GM12892 (cell line): ENCODE results near the gene BIRC3.

Experiments used
- DNase-seq: peaks from one replicate; pipeline ENCODE4 v3.0.0; 2011; ENCODE audit not compliant: insufficient read length
- FAIRE-seq: peaks from 2 replicates; lab custom pipeline; 2011; peaks lifted over from hg19 to GRCh38; lab: Jason Lieb, UNC
- POLR2A ChIP-seq: IDR thresholded peaks from 2 replicates; pipeline ENCODE4 v1.6.1; 2011; ENCODE audit warnings: low read depth, low read length, control low read depth
- POLR2AphosphoS5 ChIP-seq: IDR thresholded peaks from 2 replicates; pipeline ENCODE4 v1.6.1; 2011; ENCODE audit warnings: low read depth, low read length, control low read depth
- TAF1 ChIP-seq: IDR thresholded peaks from 2 replicates; pipeline ENCODE4 v1.6.1; 2011; ENCODE audit warnings: low read depth, mild to moderate bottlenecking, control low read depth, low read length, borderline replicate concordance

Gene BIRC3

DNA sequence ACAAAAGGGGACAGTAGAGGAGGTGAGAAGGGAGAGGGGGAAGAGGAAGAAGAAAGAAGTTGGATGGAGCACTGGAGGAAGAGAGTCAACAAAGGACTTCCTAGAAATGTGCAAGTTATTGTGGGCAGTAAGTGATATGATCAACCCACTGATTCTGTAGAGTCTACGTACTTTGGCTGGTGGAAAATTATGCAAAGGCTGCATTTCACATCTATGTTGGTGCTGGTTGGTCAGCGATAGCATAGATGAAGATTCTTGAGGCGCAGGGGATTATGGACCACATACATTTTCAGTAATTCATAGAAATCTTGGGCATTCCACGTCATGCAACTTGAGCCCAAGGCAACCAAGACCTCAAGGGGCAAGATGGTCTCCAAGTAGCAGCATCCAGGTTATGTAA, 12.6 kb upstream of the BIRC3 start:
- FAIRE-seq (no peak), DNase-seq (no peak)
- no peak for TF ChIP-seq POLR2A
- TF ChIP-seq TAF1, result no peak
- no peak for TF ChIP-seq POLR2AphosphoS5

DNA sequence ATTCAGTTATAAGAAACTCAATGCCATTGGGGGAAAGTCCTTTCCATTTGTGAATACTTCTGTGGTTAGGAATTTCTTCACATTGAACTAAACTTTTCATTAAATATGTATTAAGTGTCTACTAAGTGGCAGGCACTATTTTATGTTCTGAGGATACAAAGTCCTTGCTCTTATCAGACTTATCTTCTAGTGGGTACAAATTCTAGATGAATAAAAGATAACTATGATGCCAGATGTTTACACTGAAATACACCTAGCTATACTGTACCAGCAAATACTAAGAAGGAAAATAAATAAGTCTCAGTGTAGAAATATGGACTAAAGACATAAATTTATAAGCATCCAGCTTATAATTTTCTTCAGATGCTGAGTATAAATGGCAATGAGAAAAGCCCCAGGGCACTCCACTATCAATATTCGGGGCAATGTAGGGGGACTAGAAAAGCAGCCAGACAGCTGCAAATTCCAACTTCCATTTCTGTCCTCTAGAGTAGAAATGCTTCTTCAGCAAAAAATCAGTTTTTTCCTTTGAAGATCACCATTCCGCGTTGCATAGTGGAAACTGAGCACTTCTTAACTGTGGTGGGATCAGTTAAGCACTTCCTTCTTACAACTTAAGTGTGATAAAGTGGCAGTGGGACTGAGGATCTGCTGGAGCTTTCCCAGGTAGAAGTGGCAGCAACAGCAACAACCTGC, 11.8 kb upstream of the BIRC3 start:
- FAIRE-seq (no peak), DNase-seq (no peak)
- TF ChIP-seq TAF1 (no peak), POLR2AphosphoS5 (no peak), POLR2A (no peak)

DNA sequence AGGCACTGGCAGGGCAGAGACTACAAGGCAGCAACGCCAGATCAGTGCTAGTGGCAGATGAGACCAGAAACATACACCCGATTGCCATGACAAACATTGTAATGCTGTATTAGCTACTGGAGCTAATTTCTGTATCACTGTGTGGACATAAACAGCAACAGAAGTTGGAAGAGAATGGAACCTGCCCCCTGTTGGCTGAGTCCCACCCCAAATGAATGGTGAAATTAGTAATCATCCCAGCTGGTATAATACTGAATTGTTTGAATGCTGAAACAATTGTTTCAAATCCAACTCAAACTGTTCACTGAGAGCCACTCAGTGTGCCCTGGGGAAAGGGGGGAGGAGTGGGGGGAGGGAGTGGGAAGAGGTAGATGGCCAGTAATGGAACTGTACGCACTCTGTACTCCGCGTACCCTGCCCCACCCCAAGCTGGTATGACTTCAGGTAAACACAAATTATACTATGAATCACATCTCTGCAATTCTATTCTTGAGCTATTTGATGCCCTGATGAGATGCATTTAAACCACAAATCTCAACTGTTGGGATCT, 11.2 kb upstream of the BIRC3 start:
- no peak for DNase-seq
- FAIRE-seq, result peak; percentile 85
- TF ChIP-seq POLR2AphosphoS5 (no peak), POLR2A (no peak), TAF1 (no peak)

DNA sequence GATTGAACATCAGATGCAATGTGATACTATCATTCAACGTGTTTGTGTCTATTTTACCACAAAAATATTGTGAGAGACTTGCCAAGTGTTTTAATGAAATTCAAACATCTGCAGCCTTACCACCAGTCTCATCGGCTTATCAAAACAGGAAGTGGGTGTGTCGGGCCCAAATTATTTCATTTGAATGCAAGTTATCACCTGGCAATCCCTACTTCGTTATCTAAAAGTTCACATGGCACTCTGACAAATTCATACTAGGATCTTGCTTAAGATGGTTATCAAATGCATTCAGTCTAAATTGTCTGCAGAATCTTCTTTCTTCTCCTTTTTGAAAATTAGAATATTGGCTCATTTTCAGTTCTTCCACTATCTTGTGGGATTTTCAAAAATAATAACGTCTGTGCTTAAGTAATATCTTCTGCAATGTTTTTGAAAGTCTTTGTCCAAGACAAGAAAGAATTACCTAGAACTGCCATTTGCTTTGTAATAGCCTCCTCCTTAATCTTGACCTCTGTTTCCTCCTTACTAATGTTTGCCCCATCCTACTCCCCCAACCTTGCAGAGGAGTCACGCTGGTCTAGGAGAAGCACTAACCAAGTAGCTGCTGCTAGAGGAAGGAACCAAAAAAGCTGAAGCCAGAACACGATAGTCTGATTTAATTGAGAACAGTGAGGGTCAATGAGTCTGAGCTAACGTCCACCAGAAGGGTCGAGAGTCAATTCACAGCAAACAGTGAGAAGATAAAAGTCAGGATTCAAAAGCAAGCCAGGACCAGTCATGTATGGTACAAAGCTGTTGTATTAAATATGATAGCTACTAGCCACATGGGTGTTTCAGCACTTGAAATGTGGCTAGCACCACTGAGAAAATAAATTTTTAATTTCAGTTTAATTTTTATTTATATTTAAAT, 10.2 kb upstream of the BIRC3 start:
- DNase-seq (no peak), FAIRE-seq (peak; percentile 90)

DNA sequence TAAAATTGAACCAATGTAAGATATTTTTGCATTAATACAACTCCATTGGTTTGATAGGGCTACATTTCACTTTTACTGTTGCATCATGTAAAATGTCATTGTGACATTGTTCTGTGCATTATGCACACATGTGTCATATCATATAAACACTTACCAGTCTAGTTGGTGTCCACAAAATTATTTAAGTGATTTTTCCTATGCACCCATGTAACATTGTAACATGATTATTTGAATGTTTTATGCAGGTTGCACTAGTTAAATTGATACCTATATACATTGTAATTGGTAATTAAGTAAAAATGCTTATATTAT, 9.6 kb upstream of the BIRC3 start:
- TF ChIP-seq POLR2A (no peak), POLR2AphosphoS5 (no peak)
- no peak for DNase-seq
- FAIRE-seq, result no peak

More for the DNA sequence above, 10.2 kb upstream of the BIRC3 start:
- TF ChIP-seq POLR2AphosphoS5 (no peak), TAF1 (no peak), POLR2A (no peak)

DNA sequence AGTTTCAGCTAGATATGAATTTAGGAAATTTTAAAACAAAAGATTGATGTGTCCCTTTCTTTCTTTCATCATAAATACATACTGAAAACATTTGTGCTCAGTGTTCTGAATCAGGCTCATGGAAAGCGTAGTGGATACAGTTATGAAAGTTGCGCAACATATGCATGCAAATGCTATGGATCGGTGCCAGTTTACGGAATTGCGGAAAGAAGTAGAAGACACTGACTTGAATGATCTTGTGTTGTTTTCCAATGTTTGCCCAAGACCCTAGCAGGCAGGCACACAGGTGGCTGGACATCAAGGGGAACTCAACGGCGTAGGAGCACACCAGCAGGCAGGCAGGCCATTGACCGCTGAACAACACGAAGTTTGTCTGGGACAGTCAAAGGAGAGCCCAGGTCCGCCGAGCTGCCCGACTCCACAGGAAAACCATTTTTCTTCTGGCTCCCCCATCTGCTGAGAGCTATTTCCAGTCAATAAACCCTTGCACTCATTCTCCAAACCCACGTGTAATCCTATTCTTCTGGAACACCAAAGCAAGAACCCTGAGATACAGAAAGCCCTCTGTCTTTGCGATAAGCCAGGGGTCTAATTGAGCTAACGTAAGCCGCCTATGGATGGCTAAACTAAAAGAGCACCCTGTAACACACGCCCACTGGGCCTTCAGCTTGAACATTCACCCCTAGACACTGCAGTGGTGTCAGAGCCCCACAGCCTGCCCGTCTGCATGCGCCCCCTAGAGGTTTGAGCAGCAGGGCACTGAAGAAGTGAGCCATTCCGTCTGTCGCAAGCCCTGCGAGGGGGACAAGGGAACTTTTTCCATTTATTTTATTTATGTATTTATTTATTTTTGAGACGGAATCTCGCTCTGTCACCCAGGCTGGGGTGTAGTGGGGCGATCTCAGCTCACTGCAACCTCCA, 7.4 kb upstream of the BIRC3 start:
- no peak for TF ChIP-seq TAF1
- TF ChIP-seq POLR2AphosphoS5, result no peak
- no peak for TF ChIP-seq POLR2A
- DNase-seq (no peak), FAIRE-seq (no peak)

DNA sequence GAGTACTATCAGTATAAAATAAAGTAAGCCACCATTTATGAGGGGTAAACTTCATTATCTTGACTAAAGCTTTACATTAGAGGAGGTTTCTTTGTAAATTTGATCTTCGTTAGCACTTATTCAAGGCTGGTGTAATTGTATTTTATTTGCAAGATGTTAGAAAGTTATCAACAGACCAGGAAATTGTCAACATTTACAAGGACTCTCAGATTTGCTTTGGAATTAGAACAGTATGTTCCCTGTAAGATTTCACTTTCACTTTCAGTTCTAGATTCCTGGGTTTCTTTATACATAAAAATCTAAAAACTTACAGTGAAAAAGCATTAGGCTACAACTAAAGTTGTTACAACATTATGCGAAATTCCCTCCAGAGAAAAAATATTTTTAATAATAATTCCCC, 4.6 kb upstream of the BIRC3 start:
- TF ChIP-seq POLR2A, result no peak
- TF ChIP-seq POLR2AphosphoS5, result no peak
- TF ChIP-seq TAF1, result no peak
- FAIRE-seq (no peak), DNase-seq (no peak)

DNA sequence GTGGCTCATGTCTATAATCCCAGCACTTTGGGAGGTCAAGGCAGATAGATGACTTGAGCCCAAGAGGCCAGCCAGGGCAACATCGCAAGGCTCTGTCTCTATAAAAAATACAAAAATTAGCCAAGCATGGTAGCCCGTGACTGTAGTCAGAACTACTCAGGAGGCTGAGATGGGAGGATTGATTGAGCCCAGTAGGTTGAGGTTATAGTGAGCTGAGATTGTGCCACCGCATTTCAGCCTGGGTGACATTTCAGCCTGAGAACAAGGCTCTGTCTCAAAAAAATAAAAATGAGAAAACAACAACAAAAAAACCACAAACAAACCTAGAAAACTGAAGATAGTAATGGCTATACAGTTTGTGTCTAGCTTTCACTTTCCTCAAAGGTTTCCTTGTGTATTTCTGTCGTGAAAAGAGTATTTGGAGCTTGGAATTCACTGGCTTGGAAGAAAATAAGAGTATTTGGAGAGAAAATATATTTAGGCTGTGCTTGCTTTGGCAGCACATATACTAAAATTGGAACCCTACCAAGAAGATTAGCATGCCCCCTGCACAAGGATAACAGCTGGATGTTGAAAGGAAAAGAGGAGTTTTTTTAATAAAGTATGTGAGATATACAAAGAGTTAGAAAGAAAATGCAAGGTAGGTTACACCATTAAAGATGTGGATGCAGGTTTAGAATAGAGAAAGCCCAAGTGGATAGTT, 3.9 kb upstream of the BIRC3 start:
- no peak for DNase-seq
- peak; percentile 71 for FAIRE-seq
- TF ChIP-seq POLR2A, result no peak

DNA sequence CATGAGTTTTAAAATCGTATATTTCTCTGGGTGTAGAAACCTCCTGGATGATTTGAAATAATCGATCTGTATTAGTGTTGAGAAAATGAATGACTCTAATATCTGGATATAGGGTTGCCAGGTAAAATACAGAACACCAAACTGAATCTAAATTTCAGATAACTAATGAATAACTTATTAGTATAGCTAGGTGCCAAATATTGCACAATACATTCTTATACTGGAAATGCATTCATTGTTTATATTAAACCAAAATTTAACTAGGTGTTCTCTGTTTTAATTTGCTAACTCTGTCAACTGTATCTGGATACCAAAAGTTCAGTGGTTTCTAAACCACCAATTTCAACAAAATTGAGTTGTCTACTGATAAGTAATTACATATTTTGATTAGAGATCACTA, 2.5 kb upstream of the BIRC3 start:
- no peak for DNase-seq
- no peak for FAIRE-seq
- TF ChIP-seq POLR2A, result no peak

DNA sequence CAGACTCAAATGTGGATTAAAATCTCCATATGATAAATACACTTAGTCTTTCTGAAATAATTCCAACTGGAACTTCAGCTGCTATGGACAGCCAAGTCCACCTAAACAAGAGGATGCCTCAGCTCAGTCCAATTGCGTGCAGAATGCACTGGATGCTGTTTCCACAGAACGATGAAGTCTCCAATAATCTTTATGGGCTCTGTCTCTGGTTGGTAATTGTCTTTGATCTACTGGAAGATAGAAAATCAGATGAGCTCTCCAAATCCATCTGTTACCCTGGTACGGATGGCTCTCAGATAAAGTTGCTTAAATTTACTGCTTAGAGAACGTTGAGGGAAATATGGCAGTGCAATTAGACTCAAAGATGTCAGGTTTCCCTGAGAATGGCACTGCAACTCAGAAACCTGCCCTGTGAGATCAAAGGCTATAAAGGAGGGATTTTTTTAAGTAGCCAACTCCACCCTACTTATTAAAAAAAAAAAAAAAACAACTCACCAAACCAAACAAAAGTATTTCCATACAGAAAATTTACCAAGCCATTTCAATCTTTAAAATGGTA, 859 bp upstream of the BIRC3 start:
- FAIRE-seq, result peak; percentile 91
- TF ChIP-seq POLR2AphosphoS5, result peak; percentile 29; the same call in 1 of the 2 replicates
- peak; percentile 44; the same call in 1 of the 2 replicates for TF ChIP-seq POLR2A
- no peak for TF ChIP-seq TAF1

DNA sequence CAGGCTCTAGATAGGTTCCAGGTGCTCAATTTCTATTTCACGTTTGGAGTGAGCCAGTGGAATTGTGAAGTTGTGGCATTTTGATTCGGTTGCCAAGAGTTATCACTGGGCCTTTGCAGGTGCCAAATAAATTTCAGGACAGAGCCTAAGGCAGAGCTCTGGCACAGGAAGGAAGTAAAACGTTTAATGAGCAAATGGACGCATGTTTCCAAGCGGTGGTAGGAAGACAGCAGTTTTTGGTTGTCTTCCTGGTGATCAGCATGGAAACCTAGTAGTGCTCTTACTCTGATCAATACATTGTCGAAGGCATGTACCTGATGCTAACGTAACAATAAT, 452 bp downstream of the BIRC3 start:
- DNase-seq (no peak), FAIRE-seq (no peak)
- TF ChIP-seq POLR2A (peak; percentile 18; the same call in 1 of the 2 replicates), POLR2AphosphoS5 (no peak; the same call in 1 of the 2 replicates), TAF1 (no peak)

More for the DNA sequence above, 859 bp upstream of the BIRC3 start:
- DNase-seq, result no peak
